ENCODE data around the gene GRK6.

GRCh38 chr5:177425801-177426565, 493 bp upstream of the GRK6 start:
- peak; percentile 69 for TF ChIP-seq TAF1 (IDR thresholded peaks at IDR 0.05; ENCODE audit: low read depth)
- TF ChIP-seq EGR1 (IDR thresholded peaks at IDR 0.05) = peak; percentile 84
- no peak for TF ChIP-seq RAD21 (IDR thresholded peaks at IDR 0.05; ENCODE audit: low read depth)
- peak; percentile 81 for TF ChIP-seq CREB1 (IDR thresholded peaks at IDR 0.05; ENCODE audit: low read depth)
- TF ChIP-seq CEBPB (IDR thresholded peaks at IDR 0.05) = no peak
- peak; percentile 21; the same call in 1 of the 2 replicates for TF ChIP-seq YY1 (IDR thresholded peaks at IDR 0.05; ENCODE audit: low read depth)
- no peak for TF ChIP-seq TEAD4 (IDR thresholded peaks at IDR 0.05)
- peak; percentile 83 for TF ChIP-seq MAX (IDR thresholded peaks at IDR 0.05)
- TF ChIP-seq REST (IDR thresholded peaks at IDR 0.05; ENCODE audit: low read depth) = no peak
- TF ChIP-seq, protein P1, sequence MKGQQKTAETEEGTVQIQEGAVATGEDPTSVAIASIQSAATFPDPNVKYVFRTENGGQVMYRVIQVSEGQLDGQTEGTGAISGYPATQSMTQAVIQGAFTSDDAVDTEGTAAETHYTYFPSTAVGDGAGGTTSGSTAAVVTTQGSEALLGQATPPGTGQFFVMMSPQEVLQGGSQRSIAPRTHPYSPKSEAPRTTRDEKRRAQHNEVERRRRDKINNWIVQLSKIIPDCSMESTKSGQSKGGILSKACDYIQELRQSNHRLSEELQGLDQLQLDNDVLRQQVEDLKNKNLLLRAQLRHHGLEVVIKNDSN (IDR thresholded peaks at IDR 0.05) = no peak
- no peak for TF ChIP-seq NFIC (IDR thresholded peaks at IDR 0.05)
- TF ChIP-seq FOXM1 (IDR thresholded peaks at IDR 0.05; ENCODE audit: borderline replicate concordance, low read depth) = no peak
- peak; percentile 50 for TF ChIP-seq EP300 (IDR thresholded peaks at IDR 0.05; ENCODE audit: borderline replicate concordance)
- TF ChIP-seq TCF12 (IDR thresholded peaks at IDR 0.05; ENCODE audit: low read depth) = peak; percentile 35; the same call in 1 of the 2 replicates

All from Ishikawa (cell line).